ENCODE measurements around the gene TTLL5.

The TTLL5 gene

GRCh38 chr14:75906228-75906627, 245.2 kb downstream of the TTLL5 start:
- Histone ChIP-seq H3F3A (ENCODE audit: insufficient read depth) (no peaks in the 10 kb centered on the region), H3K36me3 (ENCODE audit: low read length) (no peaks in the 10 kb centered on the region), H3K27me3 (ENCODE audit: low read length) (no peaks in the 10 kb centered on the region), H3K79me2 (ENCODE audit: insufficient read depth, low read length) (no peaks in the 10 kb centered on the region), H3K27ac (ENCODE audit: low read depth, low read length) (no peak overlapping the region), H3K4me3 (ENCODE audit: insufficient read depth, low read length, poor library complexity, severe bottlenecking) (no peak overlapping the region), H3K9me2 (replicated peaks; ENCODE audit: insufficient read depth, low read length) (no peaks in the 10 kb centered on the region), H3K4me2 (ENCODE audit: low read depth, low read length, poor library complexity, severe bottlenecking) (no peak overlapping the region), H3K9me3 (ENCODE audit: insufficient read depth, low read length) (no peaks in the 10 kb centered on the region), H3K9ac (ENCODE audit: low read length) (no peak overlapping the region), H4K20me1 (ENCODE audit: low read depth, low read length) (no peaks in the 10 kb centered on the region), H2AFZ (ENCODE audit: low read depth, low read length, severe bottlenecking) (no peak overlapping the region)
- no peak for TF ChIP-seq EZH2phosphoT487 (conservative IDR thresholded peaks at IDR 0.05; ENCODE audit: low read length)
- no peak for TF ChIP-seq CTCF (IDR thresholded peaks at IDR 0.05; ENCODE audit: insufficient read depth, low read length, poor library complexity, severe bottlenecking)

- no peaks in the 10 kb centered on the region for H3K36me3 ChIP-seq (ENCODE audit: low read length)
- no peaks in the 10 kb centered on the region for H3K79me2 ChIP-seq (ENCODE audit: insufficient read depth, low read length)
- no peaks in the 10 kb centered on the region for H3K27me3 ChIP-seq (ENCODE audit: low read length)
- H2AFZ ChIP-seq (ENCODE audit: low read depth, low read length, severe bottlenecking): no peak overlapping the region
- no peaks in the 10 kb centered on the region for H4K20me1 ChIP-seq (ENCODE audit: low read depth, low read length)
- no peak overlapping the region for H3K9ac ChIP-seq (ENCODE audit: low read length)
- H3K4me3 ChIP-seq (ENCODE audit: insufficient read depth, low read length, poor library complexity, severe bottlenecking): no peak overlapping the region
- no peaks in the 10 kb centered on the region for H3K9me2 ChIP-seq (replicated peaks; ENCODE audit: insufficient read depth, low read length)
- H3K9me3 ChIP-seq (ENCODE audit: insufficient read depth, low read length): no peaks in the 10 kb centered on the region
- H3K4me2 ChIP-seq (ENCODE audit: low read depth, low read length, poor library complexity, severe bottlenecking): no peak overlapping the region
- H3K27ac ChIP-seq (ENCODE audit: low read depth, low read length): no peak overlapping the region
- TF ChIP-seq EZH2phosphoT487 (conservative IDR thresholded peaks at IDR 0.05; ENCODE audit: low read length) (no peak), CTCF (IDR thresholded peaks at IDR 0.05; ENCODE audit: insufficient read depth, low read length, poor library complexity, severe bottlenecking) (peak; percentile 89)
- no peaks in the 10 kb centered on the region for H3F3A ChIP-seq (ENCODE audit: insufficient read depth)
These were observed 245.7 kb downstream of the TTLL5 start for GRCh38 chr14:75906680-75907280.

- H3K36me3 ChIP-seq (ENCODE audit: low read length): no peaks in the 10 kb centered on the region
- TF ChIP-seq EZH2phosphoT487 (conservative IDR thresholded peaks at IDR 0.05; ENCODE audit: low read length) (no peak), CTCF (IDR thresholded peaks at IDR 0.05; ENCODE audit: insufficient read depth, low read length, poor library complexity, severe bottlenecking) (no peak)
- no peaks in the 10 kb centered on the region for H3F3A ChIP-seq (ENCODE audit: insufficient read depth)
- H4K20me1 ChIP-seq (ENCODE audit: low read depth, low read length): no peaks in the 10 kb centered on the region
- no peaks in the 10 kb centered on the region for H3K27me3 ChIP-seq (ENCODE audit: low read length)
- H3K9ac ChIP-seq (ENCODE audit: low read length): no peak overlapping the region
- H3K27ac ChIP-seq (ENCODE audit: low read depth, low read length): no peak overlapping the region
- no peak overlapping the region for H3K4me2 ChIP-seq (ENCODE audit: low read depth, low read length, poor library complexity, severe bottlenecking)
- H3K79me2 ChIP-seq (ENCODE audit: insufficient read depth, low read length): no peaks in the 10 kb centered on the region
- H3K9me2 ChIP-seq (replicated peaks; ENCODE audit: insufficient read depth, low read length): no peaks in the 10 kb centered on the region
- no peaks in the 10 kb centered on the region for H3K9me3 ChIP-seq (ENCODE audit: insufficient read depth, low read length)
- H2AFZ ChIP-seq (ENCODE audit: low read depth, low read length, severe bottlenecking): no peak overlapping the region
- no peak overlapping the region for H3K4me3 ChIP-seq (ENCODE audit: insufficient read depth, low read length, poor library complexity, severe bottlenecking)
These were observed 246.8 kb downstream of the TTLL5 start for GRCh38 chr14:75907756-75908359.

Data from SU-DHL-6 (cell line).